HG03432 (cell line): Measurements from ENCODE around the gene OPCML.
"Not testable (repeated sequence)": the region's sequence is repeated elsewhere in the genome, so short reads cannot be mapped to it uniquely, and the experiment has no call there.

ENCODE experiments used
- ATAC-seq: cut with Tn5 transposase; IDR thresholded peaks from one replicate; pipeline ENCODE4 v1.9.1; 2021; ENCODE audit warnings: mild to moderate bottlenecking, moderate library complexity; ENCODE audit not compliant: unreplicated experiment

The OPCML gene

GRCh38 chr11:132430429-132431062, 1101.8 kb downstream of the OPCML start:
- no peak for ATAC-seq

- no peak for ATAC-seq
Observed at GRCh38 chr11:132429685-132430084, 1102.6 kb downstream of the OPCML start.

- ATAC-seq = no peak
Observed at GRCh38 chr11:132427611-132428010, 1104.7 kb downstream of the OPCML start.

GRCh38 chr11:132424433-132424832, 1107.9 kb downstream of the OPCML start:
- no peak for ATAC-seq

- no peak for ATAC-seq
Observed at GRCh38 chr11:132423266-132423665, 1109.0 kb downstream of the OPCML start.

GRCh38 chr11:132422722-132423121, 1109.6 kb downstream of the OPCML start:
- no peak for ATAC-seq

GRCh38 chr11:132421555-132421954, 1110.7 kb downstream of the OPCML start:
- ATAC-seq = no peak

GRCh38 chr11:132414451-132414850, 1117.8 kb downstream of the OPCML start:
- no peak for ATAC-seq

GRCh38 chr11:132410383-132410782, 1121.9 kb downstream of the OPCML start:
- no peak for ATAC-seq

GRCh38 chr11:132409573-132410355, 1122.5 kb downstream of the OPCML start:
- no peak for ATAC-seq

GRCh38 chr11:132408877-132409276, 1123.4 kb downstream of the OPCML start:
- ATAC-seq = peak; percentile 86

GRCh38 chr11:132405728-132406127, 1126.6 kb downstream of the OPCML start:
- ATAC-seq = no peak

- peak; percentile 94 for ATAC-seq
Observed at GRCh38 chr11:132402071-132402684, 1130.1 kb downstream of the OPCML start.

- no peak for ATAC-seq
Observed at GRCh38 chr11:132396318-132396717, 1136.0 kb downstream of the OPCML start.

- ATAC-seq = no peak
Observed at GRCh38 chr11:132395434-132395833, 1136.9 kb downstream of the OPCML start.

- ATAC-seq = no peak
Observed at GRCh38 chr11:132379540-132379939, 1152.8 kb downstream of the OPCML start.

GRCh38 chr11:132373405-132374143, 1158.7 kb downstream of the OPCML start:
- no peak for ATAC-seq

GRCh38 chr11:132370114-132370513, 1162.2 kb downstream of the OPCML start:
- not testable (repeated sequence) for ATAC-seq

GRCh38 chr11:132367293-132367692, 1165.0 kb downstream of the OPCML start:
- no peak for ATAC-seq

- ATAC-seq = no peak
Observed at GRCh38 chr11:132365650-132366049, 1166.7 kb downstream of the OPCML start.
